ENCODE results near the gene ADAM15. TPM values are rescaled to one million over a fixed set of nuclear protein-coding genes. Genes with fewer than 3 reads are reported as not detected.

Gene ADAM15
- total and polyA plus RNA-seq, 2 of the 8 experiments (the other 6 are each of a cell fraction or from before 2014, with no cell fraction given), result 32.9 to 37.6 TPM

DNA sequence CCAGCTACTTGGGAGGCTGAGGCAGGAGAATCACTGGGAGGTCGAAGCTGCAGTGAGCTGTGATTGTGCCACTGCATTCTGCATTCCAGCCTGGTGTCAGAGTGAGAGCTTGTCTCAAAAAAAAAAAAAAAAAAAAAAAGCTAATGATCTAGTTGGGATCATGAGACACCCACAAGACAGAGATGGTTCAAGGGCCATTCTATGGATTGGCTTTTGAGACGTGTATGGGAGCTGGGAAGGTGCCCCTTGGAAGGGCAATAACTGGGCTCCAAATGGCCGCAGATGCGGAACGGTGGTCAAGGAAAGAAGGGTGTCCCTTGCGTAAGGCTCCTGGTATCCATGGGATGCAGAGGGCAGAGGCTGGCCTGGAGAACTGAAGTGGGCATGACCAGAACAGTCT lies 6.8 kb upstream of the ADAM15 start:
- peak overlapping the region; percentile 4 for H4K91ac ChIP-seq (replicated peaks; ENCODE audit: insufficient read length, low read length)
- no peaks in the 10 kb centered on the region for H3K9me3 ChIP-seq (ENCODE audit: insufficient read depth in 2 of 2, low read depth in 1 of 2, low read length in 1 of 2)
- FAIRE-seq (no peak), DNase-seq (ENCODE audit: low read depth in 1 of 2, low spot score in 2 of 2) (no peak)
- no peak overlapping the region for H3K23ac ChIP-seq (ENCODE audit: insufficient read length)
- no peak overlapping the region for H3K4me2 ChIP-seq (ENCODE audit: insufficient read depth in 1 of 2, low read depth in 2 of 2, low read length in 2 of 2)
- peak overlapping the region; percentile 81; the same call in 1 of the 2 replicates for H2BK12ac ChIP-seq (ENCODE audit: low read depth, low read length)
- H4K5ac ChIP-seq (ENCODE audit: insufficient read length, low read depth, low read length), result no peak overlapping the region
- no peak overlapping the region for H3K9ac ChIP-seq (replicated peaks in 1 of 4; ENCODE audit: extremely low read depth in 1 of 4, low read depth in 3 of 4, low read length in 3 of 4)
- no peak overlapping the region for H3K56ac ChIP-seq (replicated peaks; ENCODE audit: insufficient read length, low read depth, low read length)
- CTCF ChIA-PET (ENCODE audit: partially characterized antibody), result interaction anchor here (0.5 to 32.4 kb wide), 19 partner anchors 13 to 563 kb away, joined by 3 to 907 read pairs (median 4); partner anchors contain the start of genes ADAM15, DCST1, DCST2 and EFNA3
- peak overlapping the region; percentile 39 for H4K8ac ChIP-seq (ENCODE audit: extremely low read depth, insufficient read depth, low read length)
- no peak overlapping the region; the same call in 1 of the 2 replicates for H2AK5ac ChIP-seq (ENCODE audit: low read depth, low read length)
- no peaks in the 10 kb centered on the region for H3K79me2 ChIP-seq (ENCODE audit: control insufficient read depth in 1 of 2, insufficient read depth in 2 of 2, low read length in 2 of 2)
- no peak overlapping the region for H2BK120ac ChIP-seq (replicated peaks; ENCODE audit: low read depth, low read length)
- 98% methylated on average over 5 of the region's 6 CpGs; no CpG with 5 or more reads in 1 of the 2 experiments for WGBS, 2 experiments (ENCODE audit: extremely low coverage in 1 of 2, insufficient coverage in 1 of 2, insufficient read length in 1 of 2, insufficient replicate concordance in 2 of 2, low coverage in 1 of 2, low lambda C conversion rate in 2 of 2, missing lambda C conversion rate in 1 of 2)
- H2BK20ac ChIP-seq (ENCODE audit: low read length), result peak overlapping the region; percentile 55; the same call in 1 of the 2 replicates
- H3K23me2 ChIP-seq (ENCODE audit: low read depth, low read length), result no peaks in the 10 kb centered on the region; the same call in 1 of the 2 replicates
- no peak overlapping the region for H3K18ac ChIP-seq (ENCODE audit: extremely low read depth, low read length)
- peaks cover 0 to 11% (median 3%) of the 10 kb centered on the region in 4 experiments; a peak in 4 of 7 replicates for H3K4me1 ChIP-seq (replicated peaks in 1 of 4; ENCODE audit: control insufficient read depth in 3 of 4, insufficient read depth in 4 of 4, low read length in 3 of 4)
- no peaks in the 10 kb centered on the region for H3K36me3 ChIP-seq (ENCODE audit: control insufficient read depth in 2 of 4, insufficient read depth in 4 of 4, low read length in 3 of 4)
- H3K79me1 ChIP-seq (ENCODE audit: low read depth, low read length), result no peaks in the 10 kb centered on the region; the same call in 1 of the 2 replicates
- no peaks in the 10 kb centered on the region for H4K20me1 ChIP-seq (replicated peaks in 1 of 2; ENCODE audit: control insufficient read depth in 1 of 2, insufficient read depth in 2 of 2, low read length in 2 of 2)
- no peaks in the 10 kb centered on the region; a peak in 2 of 7 replicates for H3K27me3 ChIP-seq (replicated peaks in 1 of 4; ENCODE audit: control insufficient read depth in 3 of 4, extremely low read depth in 1 of 4, insufficient read depth in 3 of 4, low read length in 3 of 4)
- peak overlapping the region; percentile 68 for H2BK5ac ChIP-seq (ENCODE audit: low read depth, low read length)
- no peak overlapping the region for H3K14ac ChIP-seq (ENCODE audit: insufficient read length)
- H3K4ac ChIP-seq (replicated peaks; ENCODE audit: insufficient read length, low read depth, low read length), result peak overlapping the region; percentile 11
- H2AFZ ChIP-seq (ENCODE audit: low read length), result no peak overlapping the region
- H3K4me3 ChIP-seq (ENCODE audit: extremely low read depth in 1 of 4, insufficient read depth in 2 of 4, low read depth in 3 of 4, low read length in 4 of 4), result no peak overlapping the region
- peak overlapping the region; percentile 55 for H2BK15ac ChIP-seq (ENCODE audit: low read length)
- H3K27ac ChIP-seq (ENCODE audit: low read depth, low read length), result no peak overlapping the region
- POLR2A ChIA-PET (ENCODE audit: partially characterized antibody), result interaction anchor here (1.1 to 3.1 kb wide), 7 partner anchors 24 to 149 kb away, joined by 3 to 11 read pairs (median 4); partner anchors contain the start of genes PBXIP1 and SLC50A1
- no peak for TF ChIP-seq ASH2L (IDR thresholded peaks at IDR 0.05; ENCODE audit: low read length)
- TF ChIP-seq, protein P1, sequence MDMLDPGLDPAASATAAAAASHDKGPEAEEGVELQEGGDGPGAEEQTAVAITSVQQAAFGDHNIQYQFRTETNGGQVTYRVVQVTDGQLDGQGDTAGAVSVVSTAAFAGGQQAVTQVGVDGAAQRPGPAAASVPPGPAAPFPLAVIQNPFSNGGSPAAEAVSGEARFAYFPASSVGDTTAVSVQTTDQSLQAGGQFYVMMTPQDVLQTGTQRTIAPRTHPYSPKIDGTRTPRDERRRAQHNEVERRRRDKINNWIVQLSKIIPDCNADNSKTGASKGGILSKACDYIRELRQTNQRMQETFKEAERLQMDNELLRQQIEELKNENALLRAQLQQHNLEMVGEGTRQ (IDR thresholded peaks at IDR 0.05; ENCODE audit: low read length), result no peak
- no peak for TF ChIP-seq GABPA (IDR thresholded peaks at IDR 0.05; ENCODE audit: borderline replicate concordance, insufficient read depth, low read length)
- TF ChIP-seq NANOG (IDR thresholded peaks at IDR 0.05; ENCODE audit: insufficient read depth, low read depth, low read length, poor library complexity, severe bottlenecking), result no peak
- TF ChIP-seq EZH2 (IDR thresholded peaks at IDR 0.05; ENCODE audit: low read depth, low read length, severe bottlenecking), result no peak
- TF ChIP-seq, protein P2, sequence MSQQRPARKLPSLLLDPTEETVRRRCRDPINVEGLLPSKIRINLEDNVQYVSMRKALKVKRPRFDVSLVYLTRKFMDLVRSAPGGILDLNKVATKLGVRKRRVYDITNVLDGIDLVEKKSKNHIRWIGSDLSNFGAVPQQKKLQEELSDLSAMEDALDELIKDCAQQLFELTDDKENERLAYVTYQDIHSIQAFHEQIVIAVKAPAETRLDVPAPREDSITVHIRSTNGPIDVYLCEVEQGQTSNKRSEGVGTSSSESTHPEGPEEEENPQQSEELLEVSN (IDR thresholded peaks at IDR 0.05), result no peak
- no peak for TF ChIP-seq RXRA (IDR thresholded peaks at IDR 0.05; ENCODE audit: insufficient read depth, low read depth, low read length)
- no peak for TF ChIP-seq TEAD4 (IDR thresholded peaks at IDR 0.05; ENCODE audit: low read depth, low read length)
- TF ChIP-seq TBP (IDR thresholded peaks at IDR 0.05; ENCODE audit: low read depth, low read length), result no peak
- TF ChIP-seq SAP30 (IDR thresholded peaks at IDR 0.05; ENCODE audit: insufficient read depth, insufficient replicate concordance, low read length), result no peak
- TF ChIP-seq JUN (IDR thresholded peaks at IDR 0.05; ENCODE audit: low read depth, low read length), result no peak

All from H1 (cell line).